ENCODE data around the gene APOA5. TPM values are rescaled to one million over a fixed set of nuclear protein-coding genes. Genes with fewer than 3 reads are reported as not detected.

Gene APOA5
- total RNA-seq, 1 donor: not detected

DNA sequence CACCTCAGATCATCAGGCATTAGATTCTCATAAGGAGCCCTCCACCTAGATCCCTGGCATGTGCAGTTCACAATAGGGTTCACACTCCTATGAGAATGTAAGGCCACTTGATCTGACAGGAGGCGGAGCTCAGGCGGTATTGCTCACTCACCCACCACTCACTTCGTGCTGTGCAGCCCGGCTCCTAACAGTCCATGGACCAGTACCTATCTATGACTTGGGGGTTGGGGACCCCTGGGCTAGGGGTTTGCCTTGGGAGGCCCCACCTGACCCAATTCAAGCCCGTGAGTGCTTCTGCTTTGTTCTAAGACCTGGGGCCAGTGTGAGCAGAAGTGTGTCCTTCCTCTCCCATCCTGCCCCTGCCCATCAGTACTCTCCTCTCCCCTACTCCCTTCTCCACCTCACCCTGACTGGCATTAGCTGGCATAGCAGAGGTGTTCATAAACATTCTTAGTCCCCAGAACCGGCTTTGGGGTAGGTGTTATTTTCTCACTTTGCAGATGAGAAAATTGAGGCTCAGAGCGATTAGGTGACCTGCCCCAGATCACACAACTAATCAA is 40.2 kb upstream of the APOA5 start:
- no peak for DNase-seq (ENCODE audit: low read depth)
- no peak overlapping the region for H3K4me3 ChIP-seq (ENCODE audit: low read depth, low read length)
- TF ChIP-seq, protein P1, sequence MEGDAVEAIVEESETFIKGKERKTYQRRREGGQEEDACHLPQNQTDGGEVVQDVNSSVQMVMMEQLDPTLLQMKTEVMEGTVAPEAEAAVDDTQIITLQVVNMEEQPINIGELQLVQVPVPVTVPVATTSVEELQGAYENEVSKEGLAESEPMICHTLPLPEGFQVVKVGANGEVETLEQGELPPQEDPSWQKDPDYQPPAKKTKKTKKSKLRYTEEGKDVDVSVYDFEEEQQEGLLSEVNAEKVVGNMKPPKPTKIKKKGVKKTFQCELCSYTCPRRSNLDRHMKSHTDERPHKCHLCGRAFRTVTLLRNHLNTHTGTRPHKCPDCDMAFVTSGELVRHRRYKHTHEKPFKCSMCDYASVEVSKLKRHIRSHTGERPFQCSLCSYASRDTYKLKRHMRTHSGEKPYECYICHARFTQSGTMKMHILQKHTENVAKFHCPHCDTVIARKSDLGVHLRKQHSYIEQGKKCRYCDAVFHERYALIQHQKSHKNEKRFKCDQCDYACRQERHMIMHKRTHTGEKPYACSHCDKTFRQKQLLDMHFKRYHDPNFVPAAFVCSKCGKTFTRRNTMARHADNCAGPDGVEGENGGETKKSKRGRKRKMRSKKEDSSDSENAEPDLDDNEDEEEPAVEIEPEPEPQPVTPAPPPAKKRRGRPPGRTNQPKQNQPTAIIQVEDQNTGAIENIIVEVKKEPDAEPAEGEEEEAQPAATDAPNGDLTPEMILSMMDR (IDR thresholded peaks at IDR 0.05; ENCODE audit: insufficient read depth, low read depth, low read length): no peak

- H3K4me3 ChIP-seq (ENCODE audit: low read depth, low read length): no peak overlapping the region
- TF ChIP-seq, protein P1 (IDR thresholded peaks at IDR 0.05; ENCODE audit: insufficient read depth, low read depth, low read length): no peak
- DNase-seq (ENCODE audit: low read depth): no peak
Observed at GRCh38 chr11:116830184-116830912, 38.7 kb upstream of the APOA5 start.

DNA sequence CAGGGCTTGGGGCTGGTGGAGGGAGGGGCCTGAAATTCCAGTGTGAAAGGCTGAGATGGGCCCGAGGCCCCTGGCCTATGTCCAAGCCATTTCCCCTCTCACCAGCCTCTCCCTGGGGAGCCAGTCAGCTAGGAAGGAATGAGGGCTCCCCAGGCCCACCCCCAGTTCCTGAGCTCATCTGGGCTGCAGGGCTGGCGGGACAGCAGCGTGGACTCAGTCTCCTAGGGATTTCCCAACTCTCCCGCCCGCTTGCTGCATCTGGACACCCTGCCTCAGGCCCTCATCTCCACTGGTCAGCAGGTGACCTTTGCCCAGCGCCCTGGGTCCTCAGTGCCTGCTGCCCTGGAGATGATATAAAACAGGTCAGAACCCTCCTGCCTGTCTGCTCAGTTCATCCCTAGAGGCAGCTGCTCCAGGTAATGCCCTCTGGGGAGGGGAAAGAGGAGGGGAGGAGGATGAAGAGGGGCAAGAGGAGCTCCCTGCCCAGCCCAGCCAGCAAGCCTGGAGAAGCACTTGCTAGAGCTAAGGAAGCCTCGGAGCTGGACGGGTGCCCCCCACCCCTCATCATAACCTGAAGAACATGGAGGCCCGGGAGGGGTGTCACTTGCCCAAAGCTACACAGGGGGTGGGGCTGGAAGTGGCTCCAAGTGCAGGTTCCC is 38.0 kb upstream of the APOA5 start, which contains the start of gene APOC3:
Gene APOC3, plus strand, starts transcription at position 383 of the 659 bp plus-strand sequence. CDS start 676 bp downstream, outside the sequence.
- DNase-seq (ENCODE audit: low read depth): peak; percentile 20
- TF ChIP-seq, protein P1 (IDR thresholded peaks at IDR 0.05; ENCODE audit: insufficient read depth, low read depth, low read length): no peak
- no peak within 1 kb of the TSS for H3K4me3 ChIP-seq (ENCODE audit: low read depth, low read length)

GRCh38 chr11:116828632-116829524 is 37.2 kb upstream of the APOA5 start:
- TF ChIP-seq, protein P1 (IDR thresholded peaks at IDR 0.05; ENCODE audit: insufficient read depth, low read depth, low read length): no peak
- DNase-seq (ENCODE audit: low read depth): no peak
- no peak overlapping the region for H3K4me3 ChIP-seq (ENCODE audit: low read depth, low read length)

DNA sequence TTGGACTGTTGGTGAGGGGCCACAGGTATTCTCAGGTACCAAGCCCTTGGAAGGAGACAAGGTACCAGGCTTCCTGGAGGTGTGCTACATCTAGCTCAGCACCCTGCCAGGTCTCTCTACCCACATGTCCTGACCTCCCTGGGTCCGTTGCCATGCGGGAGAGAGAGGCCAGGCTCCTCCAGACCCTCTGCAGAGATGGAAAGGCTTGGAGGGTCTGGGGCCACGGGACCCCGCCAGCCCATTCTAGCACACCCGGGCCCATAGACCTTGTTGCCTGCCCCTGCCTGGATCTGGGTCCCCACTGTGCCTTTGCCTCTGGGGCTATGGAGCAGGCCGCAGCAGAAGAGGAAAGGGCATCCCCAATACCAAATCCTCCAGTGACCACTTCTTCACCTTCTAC is 35.8 kb upstream of the APOA5 start:
- TF ChIP-seq, protein P1 (IDR thresholded peaks at IDR 0.05; ENCODE audit: insufficient read depth, low read depth, low read length): no peak
- H3K4me3 ChIP-seq (ENCODE audit: low read depth, low read length): no peak overlapping the region
- DNase-seq (ENCODE audit: low read depth): no peak

GRCh38 chr11:116826751-116827431 is 35.2 kb upstream of the APOA5 start:
- H3K4me3 ChIP-seq (ENCODE audit: low read depth, low read length): no peak overlapping the region
- DNase-seq (ENCODE audit: low read depth): no peak
- TF ChIP-seq, protein P1 (IDR thresholded peaks at IDR 0.05; ENCODE audit: insufficient read depth, low read depth, low read length): no peak

Measured in fibroblast of villous mesenchyme (primary cell).